GM12878 (cell line): ENCODE measurements around the gene MICALL1. TPM values are rescaled to one million over a fixed set of nuclear protein-coding genes. Genes with fewer than 3 reads are reported as not detected.

Source experiments
- ATAC-seq: fragments of 200-7000 bp; cut with Tn5 transposase; 3 replicates; pipeline ENCODE4 v1.9.1; 2020; ENCODE audit warnings: mild to moderate bottlenecking, moderate library complexity
- BruUV-seq: library from RNA; stranded (reverse); fragments of 400-500 nt; replicated peaks from 2 replicates; lab custom pipeline; 2021; lab: Mats Ljungman, UMichigan
- CTCF ChIA-PET: fragments of 300-600 bp; sonication (Branson Sonifier 250); formaldehyde crosslinking; extraction: SDS; loops from one replicate; lab custom pipeline; 2021; ENCODE audit warnings: inconsistent platforms; lab: Yijun Ruan, JAX
- POLR2A ChIA-PET: fragments of 350-600 bp; formaldehyde crosslinking; extraction: SDS; loops from one replicate; lab custom pipeline; 2021; ENCODE audit warnings: inconsistent platforms; lab: Charles Lee
- RAD21 ChIA-PET: fragments of 300-600 bp; sonication (Branson Sonifier 250); formaldehyde crosslinking; loops from one replicate; lab custom pipeline; 2023; ENCODE audit warnings: antibody characterized with exemption; ENCODE audit not compliant: unreplicated experiment; lab: Charles Lee
- SMC1A ChIA-PET: fragments of 300-600 bp; sonication (Branson Sonifier 250); formaldehyde crosslinking; loops from one replicate; lab custom pipeline; 2023; ENCODE audit not compliant: unreplicated experiment, uncharacterized antibody; lab: Charles Lee
- DNase-seq: peaks from one replicate; pipeline ENCODE4 v3.0.0-alpha.2; 2011; ENCODE audit warnings: low read depth, low spot score
- FAIRE-seq: peaks from 3 replicates; lab custom pipeline; 2011; peaks lifted over from hg19 to GRCh38; lab: Jason Lieb, UNC
- H2AFZ ChIP-seq: 2 replicates; pipeline ENCODE4 v1.6.0; 2011; ENCODE audit warnings: low read depth, low read length, control low read depth; ENCODE audit not compliant: control insufficient read depth
- H3K27ac ChIP-seq: 2 replicates; pipeline ENCODE4 v1.5.1; 2011; ENCODE audit warnings: control low read depth; ENCODE audit not compliant: control insufficient read depth, insufficient read depth
- H3K27me3 ChIP-seq, 2 experiments: replicated peaks in 1 of 2; 2 replicates each; pipeline versions ENCODE4 v1.6.0 to v1.6.1; 2011; ENCODE audit warnings: low read length in 1 of 2; ENCODE audit not compliant: control insufficient read depth in 2 of 2, insufficient read depth in 2 of 2
- H3K36me3 ChIP-seq, 2 experiments: 2 replicates each; pipeline ENCODE4 v1.5.1; 2011; ENCODE audit warnings: low read length in 1 of 2; ENCODE audit not compliant: control insufficient read depth in 2 of 2, insufficient read depth in 2 of 2
- H3K4me1 ChIP-seq: 2 replicates; pipeline ENCODE4 v1.6.1; 2011; ENCODE audit warnings: mild to moderate bottlenecking, low read length, moderate library complexity, mixed read lengths; ENCODE audit not compliant: control insufficient read depth, insufficient read depth
- H3K4me2 ChIP-seq: 2 replicates; pipeline ENCODE4 v1.6.0; 2011; ENCODE audit warnings: control low read depth; ENCODE audit not compliant: control insufficient read depth, insufficient read depth
- H3K4me3 ChIP-seq: fragments of 200-600 bp; sonication (generic); 2 replicates; pipeline ENCODE4 v1.5.1; 2016
- H3K79me2 ChIP-seq: 2 replicates; pipeline ENCODE4 v1.6.0; 2011; ENCODE audit warnings: low read length; ENCODE audit not compliant: control insufficient read depth, insufficient read depth
- H3K9ac ChIP-seq: 2 replicates; pipeline ENCODE4 v1.8.0; 2011; ENCODE audit warnings: low read length, control low read depth, mixed read lengths; ENCODE audit not compliant: control insufficient read depth, insufficient read depth
- H3K9me3 ChIP-seq: replicated peaks from 3 replicates; pipeline ENCODE4 v1.5.1; 2011; ENCODE audit warnings: mild to moderate bottlenecking, low read length; ENCODE audit not compliant: control insufficient read depth, insufficient read depth
- H4K20me1 ChIP-seq: 2 replicates; pipeline ENCODE4 v1.6.0; 2011; ENCODE audit not compliant: control insufficient read depth, insufficient read depth
- ATF2 ChIP-seq: IDR thresholded peaks from 2 replicates; pipeline ENCODE4 v1.6.1; 2012; ENCODE audit warnings: low read length, inconsistent platforms
- BCLAF1 ChIP-seq: fragments of 450-650 bp; IDR thresholded peaks from 2 replicates; pipeline ENCODE4 v1.6.1; 2017; ENCODE audit warnings: antibody characterized with exemption, mild to moderate bottlenecking, moderate library complexity
- KLF5 ChIP-seq: fragments of 450-650 bp; IDR thresholded peaks from 2 replicates; pipeline ENCODE4 v1.6.1; 2014; ENCODE audit warnings: mild to moderate bottlenecking; ENCODE audit not compliant: partially characterized antibody
- MTA2 ChIP-seq: fragments of 450-650 bp; IDR thresholded peaks from 2 replicates; pipeline ENCODE4 v1.6.1; 2016; ENCODE audit warnings: low read depth, mild to moderate bottlenecking, moderate library complexity
- MXI1 ChIP-seq: fragments of 150-350 bp; IDR thresholded peaks from 2 replicates; pipeline ENCODE4 v1.6.1; 2011; ENCODE audit warnings: low read depth, mild to moderate bottlenecking, inconsistent platforms, low read length, improper control_type of control experiment
- MYC ChIP-seq: IDR thresholded peaks from 2 replicates; pipeline ENCODE4 v1.6.1; 2011; ENCODE audit warnings: mild to moderate bottlenecking, low read length, moderate library complexity, inconsistent platforms; ENCODE audit not compliant: insufficient read depth, insufficient replicate concordance, insufficient read length, severe bottlenecking
- RELB ChIP-seq: fragments of 450-650 bp; IDR thresholded peaks from 2 replicates; pipeline ENCODE4 v1.6.1; 2017; ENCODE audit warnings: low read depth, mild to moderate bottlenecking, moderate library complexity
- SREBF2 ChIP-seq: IDR thresholded peaks from 2 replicates; pipeline ENCODE4 v1.6.1; 2012; ENCODE audit warnings: mild to moderate bottlenecking, low read length
- STAT3 ChIP-seq: IDR thresholded peaks from 2 replicates; pipeline ENCODE4 v1.6.1; 2011; ENCODE audit warnings: low read depth, low read length, improper control_type of control experiment
- TCF7 ChIP-seq: IDR thresholded peaks from 2 replicates; pipeline ENCODE4 v1.6.1; 2014; ENCODE audit warnings: antibody characterized with exemption, borderline replicate concordance
- YY1 ChIP-seq: IDR thresholded peaks from 2 replicates; pipeline ENCODE4 v1.6.1; 2011; ENCODE audit warnings: low read depth, mild to moderate bottlenecking, low read length
- ZNF622 ChIP-seq: fragments of 450-650 bp; IDR thresholded peaks from 2 replicates; pipeline ENCODE4 v1.6.1; 2017; ENCODE audit warnings: mild to moderate bottlenecking, inconsistent platforms
- ZSCAN29 ChIP-seq: fragments of 450-650 bp; IDR thresholded peaks from 2 replicates; pipeline ENCODE4 v1.6.1; 2017; ENCODE audit warnings: mild to moderate bottlenecking, moderate library complexity
- WGBS: methylation state at CpG from one replicate; pipeline ENCODE4 v1.1.6; 2016; ENCODE audit warnings: low lambda C conversion rate; ENCODE audit not compliant: insufficient replicate concordance, insufficient coverage; ENCODE audit errors: missing lambda C conversion rate; 5-methylcytosine and 5-hydroxymethylcytosine counted together
- in situ Hi-C: fragments of 300-500 bp; cut with MboI; formaldehyde crosslinking; loops from 9 replicates; pipeline ENCODE4 v1.14.3; 2018; ENCODE audit warnings: mixed read lengths
- intact Hi-C: fragments of 100-400 bp; cut with micrococcal nuclease; formaldehyde crosslinking; loops from one replicate; pipeline ENCODE4 v1.14.2; 2022; ENCODE audit not compliant: unreplicated experiment
- polyA plus RNA-seq, 11 experiments: library from polyadenylated mRNA; depleted of rRNA in 4 of 11; unstranded in 6 of 11; stranded (reverse) in 5 of 11; fragments of >200 nt; fragmentation: Nextera tagmentation in 4 of 11; fragmentation: Illumina TruSeq in 1 of 11; extraction: Ambion mirVana in 4 of 11; extraction: Trizol in 1 of 11; gene quantifications; 1 replicate in 1 of 11; 2 replicates in 10 of 11; pipeline versions ENCODE4 v1.2.1 to v1.2.3, GENCODE V29; 2011 to 2016; ENCODE audit warnings: inconsistent platforms in 2 of 11, missing spikeins in 2 of 11, low read depth in 1 of 11
- total RNA-seq, 4 experiments: library from RNA; depleted of rRNA in 3 of 4; stranded (reverse); fragments of >200 nt in 3 of 4; fragmentation: Illumina TruSeq in 1 of 4; extraction: Trizol in 1 of 4; gene quantifications; 2 replicates each; pipeline versions ENCODE4 v1.2.1 to v1.2.3, GENCODE V29; 2013 to 2021
- TF ChIP-seq, protein P1 (sequence below): IDR thresholded peaks from 2 replicates; pipeline ENCODE4 v1.6.1; 2011; ENCODE audit warnings: mild to moderate bottlenecking, low read depth, low read length, moderate library complexity; ENCODE audit not compliant: insufficient replicate concordance

MICALL1 gene
- total and polyA plus RNA-seq, 10 of the 15 experiments (the other 5 are each of a cell fraction or from before 2014, with no cell fraction given), result 0.72 to 30.7 (median 7.8) TPM

DNA sequence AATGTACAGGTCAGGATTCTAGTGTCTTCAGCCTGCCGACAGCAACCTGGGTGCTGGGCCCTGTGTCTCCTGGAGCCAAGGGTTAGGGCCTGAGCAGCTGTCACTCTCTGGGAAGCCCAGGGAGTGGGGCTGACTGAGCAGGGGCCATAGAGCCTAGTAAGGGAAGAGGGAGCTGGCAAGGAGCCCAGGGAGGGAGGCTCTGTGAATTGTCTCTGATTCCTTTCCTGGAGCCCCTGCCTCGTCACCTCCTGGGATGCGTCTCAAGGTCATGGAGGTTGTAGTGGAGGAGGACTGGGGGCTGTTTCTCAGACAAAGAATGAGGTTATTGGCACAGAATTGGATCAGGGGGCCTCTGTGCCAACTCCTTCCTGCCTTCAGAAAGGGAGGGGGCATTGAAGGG lies 66.4 kb downstream of the MICALL1 start (continued):
- TF ChIP-seq TCF7, result no peak

GRCh38 chr22:37973271-37974170 lies 67.4 kb downstream of the MICALL1 start:
- BruUV-seq, result no TSS peak
- no peaks in the 10 kb centered on the region for H3K79me2 ChIP-seq
- no peak overlapping the region for H2AFZ ChIP-seq
- TF ChIP-seq SREBF2 (no peak), ATF2 (no peak), MYC (no peak), RELB (no peak), MTA2 (no peak), ZSCAN29 (no peak), BCLAF1 (no peak), YY1 (no peak), ZNF622 (no peak), MXI1 (no peak), STAT3 (no peak), KLF5 (no peak)
- TF ChIP-seq, protein P1, sequence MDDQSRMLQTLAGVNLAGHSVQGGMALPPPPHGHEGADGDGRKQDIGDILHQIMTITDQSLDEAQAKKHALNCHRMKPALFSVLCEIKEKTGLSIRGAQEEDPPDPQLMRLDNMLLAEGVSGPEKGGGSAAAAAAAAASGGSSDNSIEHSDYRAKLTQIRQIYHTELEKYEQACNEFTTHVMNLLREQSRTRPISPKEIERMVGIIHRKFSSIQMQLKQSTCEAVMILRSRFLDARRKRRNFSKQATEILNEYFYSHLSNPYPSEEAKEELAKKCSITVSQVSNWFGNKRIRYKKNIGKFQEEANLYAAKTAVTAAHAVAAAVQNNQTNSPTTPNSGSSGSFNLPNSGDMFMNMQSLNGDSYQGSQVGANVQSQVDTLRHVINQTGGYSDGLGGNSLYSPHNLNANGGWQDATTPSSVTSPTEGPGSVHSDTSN, result no peak

More at GRCh38 chr22:37973271-37974170, 67.4 kb downstream of the MICALL1 start:
- ChIA-PET CTCF (no interaction called here), SMC1A (no interaction called here), POLR2A (no interaction called here), RAD21 (no interaction called here)
- intact Hi-C loops, result no loop called here
- Histone ChIP-seq H3K27ac (no peak overlapping the region), H3K36me3 (peaks cover 0 to under 1% of the 10 kb centered on the region in 2 experiments; a peak in 2 of 4 replicates), H3K27me3 (no peaks in the 10 kb centered on the region), H3K9ac (no peak overlapping the region), H3K4me2 (no peak overlapping the region), H4K20me1 (no peaks in the 10 kb centered on the region), H3K4me1 (no peaks in the 10 kb centered on the region), H3K4me3 (no peak overlapping the region), H3K9me3 (no peaks in the 10 kb centered on the region)
- 94% methylated on average over 32 of the region's 33 CpGs for WGBS
- no peak for ATAC-seq
- DNase-seq, result no peak
- no peak for FAIRE-seq
- in situ Hi-C loops, result no loop called here
